ENCODE data around the gene NARS2.
A peak's percentile ranks its signal among the peaks of the same experiment; 100 is the strongest.

NARS2 gene

DNA sequence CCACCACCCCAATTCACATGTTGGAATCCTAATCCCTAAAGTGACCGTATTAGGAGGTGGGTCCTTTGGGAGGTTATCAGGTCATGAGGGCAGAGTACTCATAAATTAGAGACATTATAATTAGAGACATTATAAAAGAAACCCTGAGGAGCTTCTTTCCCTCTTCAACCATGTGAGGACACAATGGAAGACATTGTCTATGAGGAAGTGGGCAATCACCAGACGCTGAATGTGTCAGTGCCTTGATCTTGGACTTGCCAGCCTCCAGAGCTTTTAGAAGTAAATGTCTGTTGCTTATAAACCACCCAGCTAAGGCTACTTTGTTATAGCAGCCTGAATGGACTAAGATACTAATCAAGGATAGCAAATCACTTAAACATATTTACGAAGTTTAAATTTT lies 171.8 kb downstream of the NARS2 start:
- DNase-seq = no peak

DNA sequence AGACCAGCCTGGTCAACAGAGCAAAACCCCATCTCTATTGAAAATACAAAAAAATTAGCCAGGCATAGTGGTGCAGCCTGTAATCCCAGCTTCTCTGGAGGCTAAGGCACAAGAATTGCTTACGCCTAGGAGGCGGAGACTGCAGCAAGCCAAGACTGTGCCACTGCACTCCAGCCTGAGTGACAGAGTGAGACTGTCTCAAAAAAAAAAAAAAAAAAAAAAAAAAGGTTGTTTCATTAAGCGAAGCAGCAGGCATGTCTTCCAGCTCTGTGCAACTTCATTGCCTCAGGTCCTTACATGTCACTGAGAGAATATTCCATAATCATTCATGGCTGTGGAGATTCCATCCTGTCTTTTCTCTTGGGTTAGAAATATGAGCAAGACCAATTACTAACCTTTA lies 174.0 kb downstream of the NARS2 start:
- DNase-seq = no peak

DNA sequence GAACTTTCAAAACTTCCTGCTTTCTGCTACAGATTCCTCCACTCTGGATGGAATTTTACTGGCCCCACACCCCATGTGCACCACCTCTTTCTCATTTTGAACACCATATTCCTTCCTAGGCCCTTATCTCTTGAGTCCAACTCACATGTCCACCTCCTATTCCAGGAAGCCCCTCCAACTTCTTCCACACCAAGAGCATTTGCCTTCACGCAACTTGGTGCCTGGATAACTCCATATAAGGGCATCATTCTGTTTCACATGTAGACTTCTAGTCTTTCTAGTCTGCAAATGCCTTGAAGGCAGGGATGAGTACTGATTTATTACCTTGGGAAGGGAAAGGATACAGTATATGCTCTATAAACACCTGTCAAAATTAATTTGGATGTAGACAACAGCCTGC lies 174.5 kb downstream of the NARS2 start:
- no peak for DNase-seq

DNA sequence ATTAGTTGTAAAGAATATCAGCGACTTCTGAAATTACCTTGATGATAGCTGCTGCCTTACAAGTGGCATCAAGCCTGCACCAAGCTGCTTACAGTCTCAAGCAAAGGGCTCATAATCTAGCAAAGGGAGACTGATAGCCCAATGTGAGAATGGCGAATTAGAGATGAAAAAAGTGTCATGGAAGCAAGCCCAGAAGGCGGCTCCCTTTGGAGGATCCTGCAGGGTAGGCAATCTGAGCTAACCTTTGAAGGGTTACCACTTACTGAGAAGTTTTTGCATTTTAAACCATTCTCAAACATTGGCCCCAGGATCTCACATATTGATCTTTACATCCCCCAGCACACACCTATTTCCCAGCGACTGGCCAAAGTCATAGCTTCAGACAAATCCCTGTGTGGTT lies 175.5 kb downstream of the NARS2 start:
- no peak for DNase-seq

DNA sequence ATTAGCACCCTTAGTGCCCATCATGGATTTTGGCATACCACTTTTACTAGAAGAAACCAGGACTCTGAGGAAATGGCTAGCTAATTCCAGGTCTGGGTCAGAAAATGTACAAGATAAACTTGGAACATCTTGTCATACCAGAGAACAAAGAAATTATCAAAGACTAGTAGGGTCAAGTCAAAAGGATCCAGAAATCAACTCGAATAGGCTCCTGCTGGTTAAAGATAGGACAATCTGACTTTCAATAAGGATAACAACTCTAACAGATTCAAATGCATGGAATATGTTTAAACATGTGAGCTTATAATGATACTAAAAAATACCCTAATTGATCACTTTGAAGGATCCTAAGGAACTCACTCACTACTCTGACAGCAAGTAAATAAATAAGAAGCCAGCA lies 175.9 kb downstream of the NARS2 start:
- DNase-seq = no peak

DNA sequence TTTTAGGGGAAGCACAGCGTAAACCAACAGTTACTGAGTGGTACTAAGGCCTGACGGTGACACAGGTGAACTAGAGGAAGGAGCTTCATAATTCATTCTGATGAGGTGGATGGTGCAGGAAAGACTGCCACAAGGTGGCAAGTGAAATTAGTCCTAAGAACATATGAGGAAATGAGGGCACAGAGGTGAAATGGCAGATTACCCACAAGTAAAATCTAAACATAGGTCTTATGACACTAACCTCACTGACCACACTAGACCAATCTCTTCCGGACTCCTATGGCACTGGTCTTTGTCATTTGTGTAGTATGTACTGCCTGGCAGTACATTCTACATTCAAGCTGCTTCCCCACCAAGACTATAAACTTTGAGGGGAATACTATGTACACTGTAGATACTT lies 177.3 kb downstream of the NARS2 start:
- DNase-seq = peak; percentile 72

DNA sequence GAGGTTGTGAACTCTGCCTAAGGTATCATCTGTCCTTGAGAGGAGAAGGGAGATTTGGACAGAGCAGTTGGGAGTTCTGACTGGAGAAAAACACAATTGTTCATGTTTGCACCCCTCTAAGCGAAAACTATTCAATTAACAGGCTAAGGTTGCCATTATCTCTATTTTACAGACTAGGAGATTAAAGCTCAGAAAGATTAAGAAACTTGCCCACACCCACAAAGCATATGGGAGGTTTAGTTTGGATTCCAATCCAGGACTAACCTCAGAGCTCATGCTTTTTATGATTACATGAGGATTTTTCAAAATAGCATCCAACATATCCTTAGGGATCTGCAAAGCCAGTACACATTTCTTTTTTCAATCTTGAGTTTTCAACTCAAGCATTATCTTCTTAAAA lies 179.1 kb downstream of the NARS2 start:
- DNase-seq = no peak

DNA sequence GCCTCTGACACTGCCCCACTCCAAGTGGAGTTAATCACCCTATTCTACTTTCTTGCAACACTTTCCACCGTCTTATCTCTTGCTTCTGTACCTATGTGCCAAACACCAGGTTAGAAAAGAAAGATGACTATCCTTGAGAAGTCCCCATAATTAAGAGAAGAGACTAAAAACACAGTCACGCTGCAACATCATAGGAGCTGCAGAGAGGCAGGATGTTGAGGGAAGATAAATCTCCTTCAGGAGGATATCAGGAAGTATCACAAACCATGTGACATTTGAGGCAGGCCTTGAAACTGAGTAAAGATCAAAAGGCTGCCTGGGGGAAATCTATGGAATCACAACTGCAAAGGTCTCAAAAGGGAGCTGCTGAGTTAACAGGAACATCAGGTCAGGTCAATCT lies 181.8 kb downstream of the NARS2 start:
- DNase-seq = no peak

DNA sequence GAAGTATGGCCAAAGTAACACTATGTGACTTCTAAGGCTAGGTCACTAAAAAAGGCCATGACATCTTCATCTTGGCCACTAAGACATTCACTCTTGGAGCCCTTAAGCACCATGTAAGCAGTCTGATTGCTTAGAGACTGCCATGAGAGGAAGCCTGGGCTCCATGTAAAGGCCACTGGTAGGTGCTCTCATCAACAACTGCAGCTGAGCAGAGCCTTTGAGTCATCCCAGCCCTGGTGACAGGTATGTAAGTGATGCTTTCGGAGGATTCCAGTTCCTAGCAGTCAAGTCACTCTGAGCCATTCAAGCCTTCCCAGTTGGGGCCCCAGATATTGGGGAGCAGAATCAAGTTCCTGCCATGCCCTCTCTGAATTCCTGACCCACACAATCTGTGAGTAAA lies 183.2 kb downstream of the NARS2 start:
- no peak for DNase-seq

DNA sequence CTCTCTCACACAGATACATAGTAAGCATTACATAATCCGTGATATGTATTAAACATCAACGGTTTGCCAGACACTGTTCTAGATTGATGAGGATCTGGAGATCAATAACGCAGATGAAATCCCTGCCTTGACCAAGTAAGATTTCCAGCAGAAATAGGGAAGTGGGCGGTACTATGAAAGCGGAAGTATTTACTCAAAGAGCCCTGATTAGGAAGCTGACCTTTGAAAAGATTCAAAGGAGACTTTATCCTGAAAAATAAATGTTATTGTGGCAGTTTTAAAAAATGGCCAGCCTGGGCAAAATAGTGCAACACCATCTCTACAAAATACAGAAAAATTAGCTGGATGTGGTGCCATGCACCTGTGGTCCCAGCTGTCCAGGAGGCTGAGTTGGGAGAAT lies 183.9 kb downstream of the NARS2 start:
- DNase-seq = no peak

DNA sequence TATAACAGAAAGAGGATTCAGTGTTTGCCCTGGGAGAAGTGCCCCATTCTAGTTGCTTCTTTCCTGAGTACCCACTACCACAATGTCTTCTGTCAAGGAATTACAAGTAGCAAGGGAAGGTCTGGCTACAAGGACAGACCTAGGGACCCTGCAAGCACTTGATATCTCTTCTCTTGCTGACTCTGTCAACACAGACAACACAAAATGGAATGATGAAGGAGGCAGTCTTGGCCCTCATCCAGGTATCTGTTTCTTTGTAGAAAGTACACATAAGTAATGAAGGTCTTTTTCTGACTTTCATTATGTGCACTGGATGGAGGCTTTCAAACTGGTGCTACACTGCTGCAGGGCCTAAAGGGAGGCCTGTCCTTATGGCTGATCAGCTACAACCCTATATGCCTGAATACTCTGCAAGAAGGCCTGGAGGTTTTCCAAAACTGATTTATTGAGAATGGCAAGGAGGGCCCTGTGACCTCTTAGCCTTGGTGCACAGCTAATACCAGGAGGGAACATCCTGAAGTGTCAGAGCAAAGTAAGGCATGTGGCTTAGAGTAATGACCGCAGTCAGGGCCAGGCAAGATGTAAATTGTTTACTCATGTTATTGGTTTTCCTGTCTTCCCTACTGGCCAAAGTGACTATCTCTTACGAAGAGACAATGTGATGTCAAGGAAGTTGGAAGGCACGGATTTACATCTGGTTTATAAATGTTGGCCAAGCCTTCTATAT lies 188.3 kb downstream of the NARS2 start:
- no peak for DNase-seq

Measured in activated CD4-positive, alpha-beta T cell treated with anti-CD3 and anti-CD28 coated beads, Interleukin-10, Interleukin-2, amounts not matched to agents 100 ng/mL and 50 ng/mL, durations not matched to agents 16 hours and 8 hours (primary cell).